Osteocyte (in vitro differentiated cells): ENCODE measurements around the gene PCDHGA7. TPM values are rescaled to one million over a fixed set of nuclear protein-coding genes. Genes with fewer than 3 reads are reported as not detected.
"Not testable (repeated sequence)": the region's sequence is repeated elsewhere in the genome, so short reads cannot be mapped to it uniquely, and the experiment has no call there.

Experiments
- DNase-seq: peaks from one replicate; pipeline ENCODE4 v3.0.0; 2021; ENCODE audit warnings: mixed read lengths; ENCODE audit not compliant: unreplicated experiment; ENCODE audit errors: extremely low spot score
- H3K27ac Mint-ChIP-seq: one replicate; pipeline ENCODE4 v1.8.0; 2021; ENCODE audit warnings: mild to moderate bottlenecking, mixed read lengths; ENCODE audit not compliant: unreplicated experiment
- H3K27me3 Mint-ChIP-seq: one replicate; pipeline ENCODE4 v1.8.0; 2021; ENCODE audit warnings: mixed read lengths; ENCODE audit not compliant: unreplicated experiment
- H3K36me3 Mint-ChIP-seq: one replicate; pipeline ENCODE4 v1.8.0; 2021; ENCODE audit warnings: mixed read lengths; ENCODE audit not compliant: unreplicated experiment
- H3K4me1 Mint-ChIP-seq: one replicate; pipeline ENCODE4 v1.8.0; 2021; ENCODE audit warnings: mixed read lengths; ENCODE audit not compliant: unreplicated experiment
- H3K4me3 Mint-ChIP-seq: one replicate; pipeline ENCODE4 v1.8.0; 2021; ENCODE audit warnings: mild to moderate bottlenecking, moderate library complexity, mixed read lengths; ENCODE audit not compliant: unreplicated experiment
- H3K9me3 Mint-ChIP-seq: one replicate; pipeline ENCODE4 v1.8.0; 2021; ENCODE audit warnings: mixed read lengths; ENCODE audit not compliant: unreplicated experiment
- CTCF ChIP-seq: fragments of 200-600 bp; sonication (generic); IDR thresholded peaks from 2 replicates; pipeline ENCODE4 v1.5.0; 2021; ENCODE audit warnings: antibody characterized with exemption, mild to moderate bottlenecking, moderate library complexity
- total RNA-seq: library from RNA; stranded (reverse); gene quantifications from 2 replicates; pipeline ENCODE4 v1.2.1, GENCODE V29; 2021

Gene PCDHGA7
- total RNA-seq, 1 donor from 2014 or later, result 0.11 TPM

GRCh38 chr5:141407790-141408505 lies 25.4 kb downstream of the PCDHGA7 start, which contains the start of gene PCDHGB6:
Gene PCDHGB6 (plus strand): TSS chr5:141408021. CDS start chr5:141408203, 182 bp downstream.
- H3K27ac Mint-ChIP-seq, result peak within 1 kb of the TSS; percentile 97

GRCh38 chr5:141409598-141410306 lies 27.2 kb downstream of the PCDHGA7 start:
- Mint-ChIP-seq H3K9me3 (peaks cover 18% of the 10 kb centered on the region), H3K4me3 (peak overlapping the region; percentile 63), H3K4me1 (peaks cover 28% of the 10 kb centered on the region), H3K27me3 (no peaks in the 10 kb centered on the region), H3K36me3 (peaks cover 54% of the 10 kb centered on the region), H3K27ac (peak overlapping the region; percentile 63)
- no peak for DNase-seq
- no peak for TF ChIP-seq CTCF

More at GRCh38 chr5:141407790-141408505, 25.4 kb downstream of the PCDHGA7 start, which contains the start of gene PCDHGB6:
- H3K4me1 Mint-ChIP-seq, result peaks cover 23% of the 10 kb centered on the region
- peak within 1 kb of the TSS; percentile 86 for H3K4me3 Mint-ChIP-seq
- peak; percentile 92 for DNase-seq
- peaks cover 37% of the 10 kb centered on the region for H3K36me3 Mint-ChIP-seq
- H3K9me3 Mint-ChIP-seq, result peaks cover 13% of the 10 kb centered on the region
- peak; percentile 89 for TF ChIP-seq CTCF
- H3K27me3 Mint-ChIP-seq, result not testable (repeated sequence)

- H3K9me3 Mint-ChIP-seq, result peaks cover 29% of the 10 kb centered on the region
- H3K4me3 Mint-ChIP-seq, result peak overlapping the region; percentile 50
- H3K36me3 Mint-ChIP-seq, result peaks cover 66% of the 10 kb centered on the region
- no peak overlapping the region for H3K27ac Mint-ChIP-seq
- DNase-seq, result no peak
- TF ChIP-seq CTCF, result no peak
- no peaks in the 10 kb centered on the region for H3K27me3 Mint-ChIP-seq
- peaks cover 28% of the 10 kb centered on the region for H3K4me1 Mint-ChIP-seq
Observed at GRCh38 chr5:141411575-141411974, 29.0 kb downstream of the PCDHGA7 start.

- peaks cover 31% of the 10 kb centered on the region for H3K9me3 Mint-ChIP-seq
- no peaks in the 10 kb centered on the region for H3K27me3 Mint-ChIP-seq
- peaks cover 24% of the 10 kb centered on the region for H3K4me1 Mint-ChIP-seq
- H3K36me3 Mint-ChIP-seq, result peaks cover 68% of the 10 kb centered on the region
- peak within 1 kb of the TSS; percentile 84 for H3K27ac Mint-ChIP-seq
- DNase-seq, result no peak
- peak within 1 kb of the TSS; percentile 76 for H3K4me3 Mint-ChIP-seq
- TF ChIP-seq CTCF, result peak; percentile 62
Observed at GRCh38 chr5:141412854-141413539, 30.5 kb downstream of the PCDHGA7 start, which contains the start of gene PCDHGA10. Gene PCDHGA10 (plus strand): TSS chr5:141412987. CDS start chr5:141413176, 189 bp downstream.
